Upper lobe of left lung (tissue), 6 donors: Measurements from ENCODE around the gene TAF4. TPM values are rescaled to one million over a fixed set of nuclear protein-coding genes. Genes with fewer than 3 reads are reported as not detected.
"Not testable (repeated sequence)": the region's sequence is repeated elsewhere in the genome, so short reads cannot be mapped to it uniquely, and the experiment has no call there.

Source experiments
- ATAC-seq, 2 donors: fragments of 200-7000 bp; cut with Tn5 transposase; one replicate each; pipeline ENCODE4 v1.9.1; 2022; ENCODE audit warnings: mild to moderate bottlenecking in 2 of 2, moderate library complexity in 2 of 2; ENCODE audit not compliant: low FRiP score in 2 of 2
- DNase-seq, 2 donors: peaks; one replicate each; pipeline ENCODE4 v3.0.0-alpha.2; 2019 to 2020
- H3K27ac ChIP-seq, 4 donors: fragments of 200-600 bp; sonication (generic); one replicate each; pipeline ENCODE4 v1.5.1; 2016 to 2019
- H3K27me3 ChIP-seq, 4 donors: fragments of 200-600 bp; sonication (generic); one replicate each; pipeline ENCODE4 v1.5.1; 2017 to 2019
- H3K36me3 ChIP-seq, 4 donors: fragments of 200-600 bp; sonication (generic); one replicate each; pipeline ENCODE4 v1.5.1; 2016 to 2019
- H3K4me1 ChIP-seq, 4 donors: fragments of 200-600 bp; sonication (generic); one replicate each; pipeline ENCODE4 v1.5.1; 2018 to 2019
- H3K4me3 ChIP-seq, 4 donors: fragments of 200-600 bp; sonication (generic); one replicate each; pipeline ENCODE4 v1.5.1; 2017 to 2019; ENCODE audit warnings: mild to moderate bottlenecking in 2 of 4, moderate library complexity in 1 of 4
- H3K9me3 ChIP-seq, 4 donors: fragments of 200-600 bp; sonication (generic); one replicate each; pipeline ENCODE4 v1.5.1; 2018 to 2019
- CTCF ChIP-seq, 6 experiments: fragments of 450-650 bp in 4 of 6; fragments of 200-600 bp in 2 of 6; sonication (generic) in 2 of 6; IDR thresholded peaks; one replicate each; pipeline ENCODE4 v1.5.1; 2016 to 2019; ENCODE audit warnings: antibody characterized with exemption in 6 of 6
- EP300 ChIP-seq, 4 donors: sonication (generic); formaldehyde crosslinking; IDR thresholded peaks; one replicate each; pipeline ENCODE4 v1.5.1; 2017; ENCODE audit warnings: antibody characterized with exemption in 4 of 4, control low read depth in 2 of 4
- POLR2A ChIP-seq, 4 donors: fragments of 450-650 bp; IDR thresholded peaks; one replicate each; pipeline ENCODE4 v1.5.1; 2016 to 2017; ENCODE audit warnings: antibody characterized with exemption in 4 of 4, mild to moderate bottlenecking in 2 of 4
- POLR2AphosphoS5 ChIP-seq, 2 donors: sonication (generic); formaldehyde crosslinking; IDR thresholded peaks; one replicate each; pipeline ENCODE4 v1.5.1; 2017; ENCODE audit warnings: antibody characterized with exemption in 2 of 2
- WGBS, 2 donors: methylation state at CpG; one replicate each; pipeline ENCODE4 v1.1.5; 2017 to 2018; 5-methylcytosine and 5-hydroxymethylcytosine counted together
- total RNA-seq, 6 donors: library from RNA; depleted of rRNA in 4 of 6; stranded (reverse); fragments of >200 nt in 4 of 6; gene quantifications; one replicate each; pipeline versions ENCODE4 v1.1.0 to v1.2.1, GENCODE V29; 2016 to 2021
- donor health status: DM: no; HTN: no; CAD: no; lungs with moderate emphysema.
- donor health status: DM: no; HTN: yes; CAD: no; lungs with severe emphysema.

Gene TAF4
- total RNA-seq, 6 donors from 2014 or later: 13.0 to 44.0 (median 20.7) TPM

- peak in 1 of 2 donors; percentile 63 for ATAC-seq
- H3K4me1 ChIP-seq: no peaks in the 10 kb centered on the region
Measured at GRCh38 chr20:61949363-61949713, 116.3 kb downstream of the TAF4 start.

GRCh38 chr20:61948586-61949362 lies 116.9 kb downstream of the TAF4 start:
- Histone ChIP-seq H3K4me1 (no peaks in the 10 kb centered on the region), H3K9me3 (no peaks in the 10 kb centered on the region), H3K27ac (no peak overlapping the region), H3K36me3 (no peaks in the 10 kb centered on the region), H3K4me3 (no peak overlapping the region), H3K27me3 (peaks cover 0 to 13% (median 0%) of the 10 kb centered on the region in 4 donors)
- DNase-seq: no peak
- ATAC-seq: no peak
- no peak for TF ChIP-seq CTCF (IDR thresholded peaks at IDR 0.05)
- no peak for TF ChIP-seq EP300 (IDR thresholded peaks at IDR 0.05)
- no peak for TF ChIP-seq POLR2AphosphoS5 (IDR thresholded peaks at IDR 0.05)
- no peak for TF ChIP-seq POLR2A (IDR thresholded peaks at IDR 0.05)
- 84 to 92% methylated on average over 19 to 22 of the region's 22 CpGs for WGBS, 2 donors

More at GRCh38 chr20:61949363-61949713, 116.3 kb downstream of the TAF4 start:
- H3K36me3 ChIP-seq: no peaks in the 10 kb centered on the region
- DNase-seq: no peak
- H3K27ac ChIP-seq: no peak overlapping the region
- 80 to 92% methylated on average over 1 to 7 of the region's 7 CpGs for WGBS, 2 donors
- no peaks in the 10 kb centered on the region for H3K9me3 ChIP-seq
- no peak overlapping the region for H3K4me3 ChIP-seq
- peaks cover 0 to 13% (median 0%) of the 10 kb centered on the region in 4 donors for H3K27me3 ChIP-seq
- TF ChIP-seq POLR2AphosphoS5 (IDR thresholded peaks at IDR 0.05) (no peak), CTCF (IDR thresholded peaks at IDR 0.05) (no peak), POLR2A (IDR thresholded peaks at IDR 0.05) (no peak), EP300 (IDR thresholded peaks at IDR 0.05) (no peak)

GRCh38 chr20:61948056-61948455 lies 117.6 kb downstream of the TAF4 start:
- not testable (repeated sequence) for DNase-seq, ATAC-seq
- WGBS, 2 donors: 78 to 88% methylated on average over 17 to 28 of the region's 28 CpGs

GRCh38 chr20:61945495-61945894 lies 120.2 kb downstream of the TAF4 start:
- DNase-seq, H3K36me3 ChIP-seq: not testable (repeated sequence)
- 91% methylated on average over 24 of the region's 29 CpGs; no CpG with 5 or more reads in 1 of the 2 donors for WGBS, 2 donors

More at GRCh38 chr20:61948056-61948455, 117.6 kb downstream of the TAF4 start:
- not testable (repeated sequence) for H3K4me3 ChIP-seq, H3K27ac ChIP-seq, H3K36me3 ChIP-seq, H3K9me3 ChIP-seq, H3K4me1 ChIP-seq, H3K27me3 ChIP-seq

GRCh38 chr20:61944967-61945366 lies 120.7 kb downstream of the TAF4 start:
- H3K4me1 ChIP-seq, H3K27ac ChIP-seq, H3K36me3 ChIP-seq, DNase-seq, H3K4me3 ChIP-seq, H3K27me3 ChIP-seq, H3K9me3 ChIP-seq, ATAC-seq: not testable (repeated sequence)
- WGBS, 2 donors: 87% methylated on average over 14 of the region's 34 CpGs; no CpG with 5 or more reads in 1 of the 2 donors

More at GRCh38 chr20:61945495-61945894, 120.2 kb downstream of the TAF4 start:
- ATAC-seq, H3K27me3 ChIP-seq, H3K4me1 ChIP-seq, H3K27ac ChIP-seq, H3K4me3 ChIP-seq, H3K9me3 ChIP-seq: not testable (repeated sequence)

GRCh38 chr20:61942526-61942925 lies 123.2 kb downstream of the TAF4 start:
- peak in 1 of 2 donors; percentile 47 for ATAC-seq
- peak in 1 of 2 donors; percentile 30 for DNase-seq
- Histone ChIP-seq H3K4me3 (no peak overlapping the region), H3K27ac (no peak overlapping the region), H3K27me3 (no peaks in the 10 kb centered on the region), H3K9me3 (no peaks in the 10 kb centered on the region), H3K36me3 (no peaks in the 10 kb centered on the region), H3K4me1 (no peaks in the 10 kb centered on the region)
- 74 to 84% methylated on average over 7 to 9 of the region's 9 CpGs for WGBS, 2 donors
- TF ChIP-seq POLR2AphosphoS5 (IDR thresholded peaks at IDR 0.05): no peak
- no peak for TF ChIP-seq POLR2A (IDR thresholded peaks at IDR 0.05)
- no peak for TF ChIP-seq EP300 (IDR thresholded peaks at IDR 0.05)
- no peak for TF ChIP-seq CTCF (IDR thresholded peaks at IDR 0.05)
